Erythroblast (primary cell): Measurements from ENCODE around the gene FNDC3B.

Experiments used
- GATA1 ChIP-seq: IDR thresholded peaks from 2 replicates; pipeline ENCODE4 v1.6.1; 2011; ENCODE audit warnings: low read depth, mild to moderate bottlenecking, control low read depth, low read length, moderate library complexity
- POLR2A ChIP-seq: IDR thresholded peaks from 2 replicates; pipeline ENCODE4 v1.6.1; 2011; ENCODE audit warnings: mild to moderate bottlenecking, low read length

GRCh38 chr3:172357850-172358754, 318.7 kb downstream of the FNDC3B start:
- TF ChIP-seq POLR2A, result no peak
- no peak for TF ChIP-seq GATA1
